H1 (cell line): ENCODE results near the gene FAS. TPM values are rescaled to one million over a fixed set of nuclear protein-coding genes. Genes with fewer than 3 reads are reported as not detected.

Experiments used
- CTCF ChIA-PET: fragments of 300-600 bp; sonication (Branson Sonifier 250); formaldehyde crosslinking; loops from one replicate; lab custom pipeline; 2021; ENCODE audit not compliant: partially characterized antibody; lab: Charles Lee
- POLR2A ChIA-PET: fragments of 300-600 bp; sonication (Branson Sonifier 250); formaldehyde crosslinking; loops from one replicate; lab custom pipeline; 2021; ENCODE audit warnings: inconsistent platforms; ENCODE audit not compliant: partially characterized antibody; lab: Charles Lee
- DNase-seq, 2 experiments: peaks; one replicate each; pipeline versions ENCODE4 v3.0.0 to v3.0.0-alpha.2; 2010 to 2022; ENCODE audit warnings: low spot score in 2 of 2, low read depth in 1 of 2, mixed read lengths in 1 of 2
- FAIRE-seq: peaks from 2 replicates; lab custom pipeline; 2011; peaks lifted over from hg19 to GRCh38; lab: Jason Lieb, UNC
- H2AFZ ChIP-seq: 2 replicates; pipeline ENCODE4 v1.8.1; 2012; ENCODE audit warnings: low read length, inconsistent platforms
- H2AK5ac ChIP-seq: 2 replicates; pipeline ENCODE4 v1.6.1; 2013; ENCODE audit warnings: low read depth, low read length
- H2BK120ac ChIP-seq: replicated peaks from 2 replicates; pipeline ENCODE3; 2013; ENCODE audit warnings: low read depth, low read length, inconsistent platforms
- H2BK12ac ChIP-seq: 2 replicates; pipeline ENCODE4 v1.6.1; 2013; ENCODE audit warnings: low read depth, low read length
- H2BK15ac ChIP-seq: 2 replicates; pipeline ENCODE4 v1.6.1; 2013; ENCODE audit warnings: low read length
- H2BK20ac ChIP-seq: 2 replicates; pipeline ENCODE4 v1.6.1; 2013; ENCODE audit warnings: low read length
- H2BK5ac ChIP-seq: 2 replicates; pipeline ENCODE4 v1.6.1; 2013; ENCODE audit warnings: low read depth, low read length
- H3K14ac ChIP-seq: 2 replicates; pipeline ENCODE4 v1.6.1; 2013; ENCODE audit warnings: inconsistent platforms; ENCODE audit not compliant: insufficient read length
- H3K18ac ChIP-seq: 2 replicates; pipeline ENCODE4 v1.6.1; 2013; ENCODE audit warnings: low read length; ENCODE audit errors: extremely low read depth
- H3K23ac ChIP-seq: 2 replicates; pipeline ENCODE4 v1.6.1; 2013; ENCODE audit warnings: inconsistent platforms; ENCODE audit not compliant: insufficient read length
- H3K23me2 ChIP-seq: 2 replicates; pipeline ENCODE4 v1.6.1; 2013; ENCODE audit warnings: low read depth, low read length
- H3K27ac ChIP-seq: 2 replicates; pipeline ENCODE4 v1.6.1; 2011; ENCODE audit warnings: low read depth, low read length, inconsistent platforms
- H3K27me3 ChIP-seq, 4 experiments: replicated peaks in 1 of 4; 1 replicate in 1 of 4; 2 replicates in 3 of 4; pipeline versions ENCODE4 v1.6.1 to v1.8.1; 2011 to 2013; ENCODE audit warnings: low read length in 3 of 4, mild to moderate bottlenecking in 3 of 4, inconsistent platforms in 2 of 4, mixed read lengths in 2 of 4, moderate library complexity in 1 of 4; ENCODE audit not compliant: control insufficient read depth in 3 of 4, insufficient read depth in 3 of 4; ENCODE audit errors: extremely low read depth in 1 of 4
- H3K36me3 ChIP-seq, 4 experiments: 2 replicates each; pipeline versions ENCODE4 v1.6.1 to v1.8.1; 2011 to 2013; ENCODE audit warnings: mild to moderate bottlenecking in 4 of 4, low read length in 3 of 4, moderate library complexity in 2 of 4, control low read depth in 1 of 4, inconsistent platforms in 1 of 4; ENCODE audit not compliant: insufficient read depth in 4 of 4, control insufficient read depth in 2 of 4
- H3K4ac ChIP-seq: replicated peaks from 2 replicates; pipeline ENCODE3; 2013; ENCODE audit warnings: low read length, low read depth, mixed read lengths, inconsistent platforms; ENCODE audit not compliant: insufficient read length
- H3K4me1 ChIP-seq, 4 experiments: replicated peaks in 1 of 4; 1 replicate in 1 of 4; 2 replicates in 3 of 4; pipeline versions ENCODE4 v1.6.1 to v1.8.1; 2011 to 2013; ENCODE audit warnings: low read length in 3 of 4, inconsistent platforms in 2 of 4, mixed read lengths in 1 of 4; ENCODE audit not compliant: insufficient read depth in 4 of 4, control insufficient read depth in 3 of 4
- H3K4me2 ChIP-seq, 2 experiments: 2 replicates each; pipeline versions ENCODE4 v1.6.1 to v1.8.1; 2011 to 2013; ENCODE audit warnings: low read depth in 2 of 2, low read length in 2 of 2, control low read depth in 1 of 2, inconsistent platforms in 1 of 2, mild to moderate bottlenecking in 1 of 2; ENCODE audit not compliant: insufficient read depth in 1 of 2
- H3K4me3 ChIP-seq, 4 experiments: fragments of 200-600, 300-600 bp in 1 of 4; sonication (generic), shearing (Covaris generic), sonication (Bioruptor Twin) in 1 of 4; 2 replicates each; pipeline versions ENCODE4 v1.5.1 to v1.8.1; 2011 to 2016; ENCODE audit warnings: low read length in 4 of 4, low read depth in 3 of 4, control low read depth in 2 of 4, inconsistent platforms in 2 of 4, mild to moderate bottlenecking in 2 of 4, mixed read lengths in 1 of 4, moderate library complexity in 1 of 4; ENCODE audit not compliant: insufficient read depth in 2 of 4; ENCODE audit errors: extremely low read depth in 1 of 4
- H3K56ac ChIP-seq: replicated peaks from 2 replicates; pipeline ENCODE3; 2013; ENCODE audit warnings: low read depth, mild to moderate bottlenecking, mixed read lengths, low read length, inconsistent platforms; ENCODE audit not compliant: insufficient read length
- H3K79me1 ChIP-seq: 2 replicates; pipeline ENCODE4 v1.6.1; 2013; ENCODE audit warnings: low read depth, low read length, control low read depth
- H3K79me2 ChIP-seq, 2 experiments: 2 replicates each; pipeline versions ENCODE4 v1.6.1 to v1.8.1; 2012 to 2013; ENCODE audit warnings: low read length in 2 of 2, mild to moderate bottlenecking in 2 of 2, inconsistent platforms in 1 of 2; ENCODE audit not compliant: insufficient read depth in 2 of 2, control insufficient read depth in 1 of 2
- H3K9ac ChIP-seq, 4 experiments: replicated peaks in 1 of 4; 1 replicate in 1 of 4; 2 replicates in 3 of 4; pipeline versions ENCODE4 v1.6.1 to v1.8.1; 2011 to 2013; ENCODE audit warnings: low read depth in 3 of 4, low read length in 3 of 4, control low read depth in 2 of 4, mild to moderate bottlenecking in 2 of 4, moderate library complexity in 2 of 4, inconsistent platforms in 1 of 4; ENCODE audit errors: extremely low read depth in 1 of 4
- H3K9me3 ChIP-seq, 2 experiments: 2 replicates each; pipeline versions ENCODE4 v1.6.1 to v1.8.1; 2012 to 2013; ENCODE audit warnings: mild to moderate bottlenecking in 2 of 2, moderate library complexity in 2 of 2, control low read depth in 1 of 2, inconsistent platforms in 1 of 2, low read depth in 1 of 2, low read length in 1 of 2, mixed read lengths in 1 of 2; ENCODE audit not compliant: insufficient read depth in 2 of 2
- H4K20me1 ChIP-seq, 2 experiments: replicated peaks in 1 of 2; 2 replicates each; pipeline versions ENCODE3 to v1.8.1; 2011 to 2013; ENCODE audit warnings: inconsistent platforms in 2 of 2, low read length in 2 of 2, mild to moderate bottlenecking in 1 of 2; ENCODE audit not compliant: insufficient read depth in 2 of 2, control insufficient read depth in 1 of 2
- H4K5ac ChIP-seq: 2 replicates; pipeline ENCODE4 v1.6.1; 2013; ENCODE audit warnings: low read length, low read depth, mixed read lengths, inconsistent platforms; ENCODE audit not compliant: insufficient read length
- H4K8ac ChIP-seq: 2 replicates; pipeline ENCODE4 v1.8.0; 2013; ENCODE audit warnings: mild to moderate bottlenecking, moderate library complexity, low read length, inconsistent platforms; ENCODE audit not compliant: insufficient read depth; ENCODE audit errors: extremely low read depth
- H4K91ac ChIP-seq: replicated peaks from 2 replicates; pipeline ENCODE3; 2013; ENCODE audit warnings: low read length, mixed read lengths, inconsistent platforms; ENCODE audit not compliant: insufficient read length
- CBX5 ChIP-seq: fragments of 300-800, 300-1000 bp; sonication (generic); IDR thresholded peaks from 2 replicates; pipeline ENCODE4 v1.7.1; 2016; ENCODE audit warnings: antibody characterized with exemption, low read length, low read depth
- EP300 ChIP-seq, 2 experiments: IDR thresholded peaks; 1 replicate in 1 of 2; 2 replicates in 1 of 2; pipeline ENCODE4 v1.6.1; 2011 to 2012; ENCODE audit warnings: low read depth in 2 of 2, low read length in 2 of 2, mild to moderate bottlenecking in 2 of 2, borderline replicate concordance in 1 of 2, inconsistent platforms in 1 of 2, moderate library complexity in 1 of 2
- KDM1A ChIP-seq: fragments of 200-600, 300-600 bp; sonication (generic); IDR thresholded peaks from 2 replicates; pipeline ENCODE4 v1.7.1; 2016; ENCODE audit warnings: mild to moderate bottlenecking, low read length, borderline replicate concordance
- POLR2A ChIP-seq, 2 experiments: IDR thresholded peaks; 1 replicate in 1 of 2; 2 replicates in 1 of 2; pipeline ENCODE4 v1.6.1; 2011; ENCODE audit warnings: low read depth in 2 of 2, low read length in 2 of 2, mild to moderate bottlenecking in 2 of 2; ENCODE audit errors: control extremely low read depth in 1 of 2
- POU5F1 ChIP-seq: IDR thresholded peaks from 2 replicates; pipeline ENCODE4 v1.6.1; 2011; ENCODE audit warnings: low read depth, mild to moderate bottlenecking, low read length, moderate library complexity
- RFX5 ChIP-seq: IDR thresholded peaks from 2 replicates; pipeline ENCODE4 v1.6.1; 2011; ENCODE audit warnings: low read depth, low read length, improper control_type of control experiment, borderline replicate concordance
- SP2 ChIP-seq: IDR thresholded peaks from 2 replicates; pipeline ENCODE4 v1.6.1; 2012; ENCODE audit warnings: mild to moderate bottlenecking, low read length, inconsistent platforms
- WGBS, 2 experiments: shearing (Covaris generic) in 1 of 2; methylation state at CpG; one replicate each; pipeline versions ENCODE4 v1.1.6 to v1.1.7; 2013 to 2015; ENCODE audit warnings: low lambda C conversion rate in 2 of 2, mixed read lengths in 2 of 2, inconsistent platforms in 1 of 2, low coverage in 1 of 2, missing lambda C conversion rate in 1 of 2; ENCODE audit not compliant: insufficient replicate concordance in 2 of 2, insufficient coverage in 1 of 2, insufficient read length in 1 of 2; ENCODE audit errors: extremely low coverage in 1 of 2, missing lambda C conversion rate in 1 of 2; 5-methylcytosine and 5-hydroxymethylcytosine counted together
- polyA plus RNA-seq, 7 experiments: library from polyadenylated mRNA; depleted of rRNA in 3 of 7; stranded (reverse) in 5 of 7; unstranded in 2 of 7; fragments of >200 nt in 5 of 7; fragments of 200-250 nt in 2 of 7; gene quantifications; 1 replicate in 5 of 7; 2 replicates in 1 of 7; 4 replicates in 1 of 7; pipeline versions ENCODE4 v1.2.1 to v1.2.3, GENCODE V29; 2011 to 2013; ENCODE audit warnings: missing spikeins in 2 of 7, mixed read lengths in 2 of 7
- total RNA-seq: library from RNA; stranded (reverse); fragmentation: NEBNext Ultra II Directional; extraction: Animal tissue kit (Norgen Biotek cat#: 25700); gene quantifications from 2 replicates; pipeline ENCODE4 v1.2.1, GENCODE V29; 2021

FAS gene
- total and polyA plus RNA-seq, 2 of the 8 experiments (the other 6 are each of a cell fraction or from before 2014, with no cell fraction given): 4.0 to 6.7 TPM

DNA sequence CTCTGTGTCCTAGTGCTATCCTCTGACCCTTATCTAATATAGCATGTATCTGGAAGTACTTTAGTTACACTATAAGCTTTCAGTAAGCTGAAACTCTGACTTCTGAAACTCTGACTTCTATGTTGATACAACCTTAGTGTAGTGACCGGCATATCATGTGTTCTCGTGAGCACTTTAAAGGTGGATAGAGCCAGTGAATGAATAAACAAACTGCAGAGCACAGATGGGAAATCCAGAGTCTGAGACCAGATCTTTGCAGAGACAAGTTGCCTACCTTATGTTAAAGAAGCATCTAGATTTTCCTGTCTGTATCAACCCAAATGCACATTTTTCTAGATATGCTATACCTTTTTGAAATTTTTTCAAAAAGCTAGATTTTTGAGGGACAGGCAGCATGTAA lies 41.5 kb upstream of the FAS start:
- H3K4me2 ChIP-seq: no peak overlapping the region
- peaks cover 0 to 7% (median 0%) of the 10 kb centered on the region in 4 experiments; a peak in 1 of 7 replicates for H3K4me1 ChIP-seq
- H3K4ac ChIP-seq: no peak overlapping the region
- no peaks in the 10 kb centered on the region for H3K36me3 ChIP-seq
- H3K27ac ChIP-seq: no peak overlapping the region
- no peaks in the 10 kb centered on the region for H3K79me2 ChIP-seq
- ChIA-PET POLR2A (no interaction called here), CTCF (interaction anchor here (0.8 to 2.7 kb wide), 7 partner anchors 9 to 609 kb away, joined by 3 to 8 read pairs (median 4); no protein-coding TSS in a partner anchor)
- no peaks in the 10 kb centered on the region for H3K27me3 ChIP-seq
- FAIRE-seq: no peak
- H2BK120ac ChIP-seq: no peak overlapping the region
- no peak overlapping the region for H3K56ac ChIP-seq
- H2BK20ac ChIP-seq: no peak overlapping the region
- H4K8ac ChIP-seq: no peak overlapping the region
- H3K23ac ChIP-seq: no peak overlapping the region
- H3K14ac ChIP-seq: no peak overlapping the region
- WGBS, 2 experiments: 88% methylated on average over 2 of the region's 2 CpGs; no CpG with 5 or more reads in 1 of the 2 experiments
- no peak overlapping the region for H3K18ac ChIP-seq
- H4K91ac ChIP-seq: no peak overlapping the region
- H2AK5ac ChIP-seq: no peak overlapping the region
- H2BK15ac ChIP-seq: no peak overlapping the region
- no peak overlapping the region for H3K4me3 ChIP-seq
- no peak overlapping the region for H4K5ac ChIP-seq
- H4K20me1 ChIP-seq: no peaks in the 10 kb centered on the region
- H2BK5ac ChIP-seq: no peak overlapping the region
- no peaks in the 10 kb centered on the region for H3K9me3 ChIP-seq
- H3K9ac ChIP-seq: no peak overlapping the region
- H2BK12ac ChIP-seq: no peak overlapping the region
- no peak for DNase-seq
- H2AFZ ChIP-seq: no peak overlapping the region
- no peaks in the 10 kb centered on the region for H3K23me2 ChIP-seq
- H3K79me1 ChIP-seq: no peaks in the 10 kb centered on the region
- TF ChIP-seq KDM1A (no peak), RFX5 (no peak), EP300 (IDR thresholded peaks at IDR 0.05; ENCODE audit: borderline replicate concordance in 1 of 2, low read depth in 2 of 2, low read length in 2 of 2) (no peak), SP2 (no peak), CBX5 (no peak), POU5F1 (no peak), POLR2A (IDR thresholded peaks at IDR 0.05; ENCODE audit: control extremely low read depth in 1 of 2, low read depth in 2 of 2, low read length in 2 of 2) (no peak)
